ENCODE results near the gene PRKN. TPM values are rescaled to one million over a fixed set of nuclear protein-coding genes. Genes with fewer than 3 reads are reported as not detected.

Gene PRKN
- total RNA-seq, 2 donors from 2014 or later = 8.3 to 8.4 TPM

- no peaks in the 10 kb centered on the region for H3K4me1 Mint-ChIP-seq
- no peaks in the 10 kb centered on the region for H3K27me3 Mint-ChIP-seq
- no peak overlapping the region for H3K27ac Mint-ChIP-seq
- no peaks in the 10 kb centered on the region for H3K36me3 Mint-ChIP-seq (ENCODE audit: low read depth)
- no peaks in the 10 kb centered on the region for H3K9me3 ChIP-seq (ENCODE audit: control insufficient read depth, low read length, poor library complexity, severe bottlenecking)
- DNase-seq (no peak), ATAC-seq (no peak)
- H3K4me3 Mint-ChIP-seq = no peak overlapping the region
These were observed 1133.2 kb downstream of the PRKN start for GRCh38 chr6:161594412-161594811.

GRCh38 chr6:161590961-161591627 lies 1136.5 kb downstream of the PRKN start:
- H3K27me3 Mint-ChIP-seq = no peaks in the 10 kb centered on the region
- no peak for DNase-seq
- no peak for ATAC-seq
- H3K4me1 Mint-ChIP-seq = no peaks in the 10 kb centered on the region
- no peak overlapping the region for H3K4me3 Mint-ChIP-seq
- no peak overlapping the region for H3K27ac Mint-ChIP-seq
- no peaks in the 10 kb centered on the region for H3K36me3 Mint-ChIP-seq (ENCODE audit: low read depth)
- H3K9me3 ChIP-seq (ENCODE audit: control insufficient read depth, low read length, poor library complexity, severe bottlenecking) = no peaks in the 10 kb centered on the region

- Mint-ChIP-seq H3K36me3 (ENCODE audit: low read depth) (no peaks in the 10 kb centered on the region), H3K27ac (no peak overlapping the region), H3K4me3 (no peak overlapping the region), H3K27me3 (no peaks in the 10 kb centered on the region), H3K4me1 (no peaks in the 10 kb centered on the region)
- ATAC-seq = no peak
- no peaks in the 10 kb centered on the region for H3K9me3 ChIP-seq (ENCODE audit: control insufficient read depth, low read length, poor library complexity, severe bottlenecking)
- DNase-seq = no peak
These were observed 1140.7 kb downstream of the PRKN start for GRCh38 chr6:161586887-161587286.

DNA sequence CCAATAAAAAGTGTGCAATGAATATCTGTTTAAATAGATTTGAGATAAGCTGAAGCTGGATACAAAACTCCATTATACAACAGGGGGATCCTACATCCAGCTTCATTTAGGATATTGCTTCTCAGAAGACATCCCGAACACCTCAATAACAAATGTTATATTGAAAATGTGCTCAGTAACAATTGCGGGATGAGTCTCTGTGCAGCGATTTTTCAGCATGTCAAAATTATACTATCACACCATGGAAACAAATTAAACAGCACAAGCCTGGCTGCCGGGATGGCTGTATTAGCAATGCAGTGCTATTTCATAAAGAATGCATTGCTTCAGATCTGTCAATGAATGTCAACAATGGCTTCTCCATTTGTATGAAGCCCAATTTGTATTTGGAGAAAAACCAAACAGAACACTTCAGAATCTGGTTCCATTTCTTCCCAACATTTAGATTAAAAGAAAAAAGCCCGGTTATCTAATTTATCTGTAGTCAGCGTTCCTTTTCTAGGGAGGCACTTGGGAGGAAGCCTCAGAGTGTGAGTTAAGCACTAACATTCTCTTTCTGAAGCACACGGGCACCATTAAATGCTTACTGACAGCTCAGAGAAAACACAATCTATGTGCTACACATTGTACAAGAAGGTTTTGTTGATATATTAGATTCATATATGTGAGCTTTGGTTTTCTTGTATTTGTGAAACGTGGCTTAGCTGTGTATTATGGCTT lies 1142.8 kb downstream of the PRKN start:
- no peaks in the 10 kb centered on the region for H3K9me3 ChIP-seq (ENCODE audit: control insufficient read depth, low read length, poor library complexity, severe bottlenecking)
- Mint-ChIP-seq H3K36me3 (ENCODE audit: low read depth) (no peaks in the 10 kb centered on the region), H3K27ac (no peak overlapping the region), H3K27me3 (no peaks in the 10 kb centered on the region), H3K4me3 (no peak overlapping the region), H3K4me1 (no peaks in the 10 kb centered on the region)
- ATAC-seq (no peak), DNase-seq (no peak)

- H3K36me3 Mint-ChIP-seq (ENCODE audit: low read depth) = no peaks in the 10 kb centered on the region
These were observed 1143.5 kb downstream of the PRKN start for GRCh38 chr6:161584051-161584450.

DNA sequence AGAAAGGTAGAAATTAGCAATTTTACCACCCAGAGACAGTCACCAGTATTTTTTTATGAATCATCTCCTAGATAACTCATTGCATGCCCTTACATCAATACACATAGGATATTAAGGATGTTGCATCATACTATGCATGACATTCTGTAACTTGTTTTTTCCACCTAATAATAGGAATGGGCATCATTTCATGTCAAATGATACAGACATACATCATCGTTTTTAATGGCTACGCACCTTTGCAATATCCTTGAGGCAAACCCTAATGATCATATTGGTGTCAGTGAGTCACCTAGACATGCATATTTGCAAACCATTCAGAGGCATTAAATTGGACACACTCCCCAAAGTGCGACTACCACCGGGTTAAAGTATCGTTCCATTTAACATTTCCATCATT lies 1144.0 kb downstream of the PRKN start:
- no peak for ATAC-seq
- H3K4me1 Mint-ChIP-seq = no peaks in the 10 kb centered on the region
- DNase-seq = no peak
- no peak overlapping the region for H3K4me3 Mint-ChIP-seq
- no peaks in the 10 kb centered on the region for H3K36me3 Mint-ChIP-seq (ENCODE audit: low read depth)
- no peaks in the 10 kb centered on the region for H3K27me3 Mint-ChIP-seq
- H3K9me3 ChIP-seq (ENCODE audit: control insufficient read depth, low read length, poor library complexity, severe bottlenecking) = no peaks in the 10 kb centered on the region
- H3K27ac Mint-ChIP-seq = no peak overlapping the region

More at GRCh38 chr6:161584051-161584450, 1143.5 kb downstream of the PRKN start:
- Mint-ChIP-seq H3K4me3 (no peak overlapping the region), H3K27me3 (no peaks in the 10 kb centered on the region), H3K27ac (no peak overlapping the region), H3K4me1 (no peaks in the 10 kb centered on the region)
- DNase-seq = no peak
- no peak for ATAC-seq
- H3K9me3 ChIP-seq (ENCODE audit: control insufficient read depth, low read length, poor library complexity, severe bottlenecking) = no peaks in the 10 kb centered on the region

GRCh38 chr6:161578478-161578877 lies 1149.1 kb downstream of the PRKN start:
- DNase-seq (no peak), ATAC-seq (no peak)
- H3K9me3 ChIP-seq (ENCODE audit: control insufficient read depth, low read length, poor library complexity, severe bottlenecking) = no peaks in the 10 kb centered on the region
- H3K4me1 Mint-ChIP-seq = peaks cover 2% of the 10 kb centered on the region
- H3K27ac Mint-ChIP-seq = no peak overlapping the region
- no peaks in the 10 kb centered on the region for H3K36me3 Mint-ChIP-seq (ENCODE audit: low read depth)
- no peaks in the 10 kb centered on the region for H3K27me3 Mint-ChIP-seq
- no peak overlapping the region for H3K4me3 Mint-ChIP-seq

- Mint-ChIP-seq H3K4me3 (no peak overlapping the region), H3K4me1 (peaks cover 2% of the 10 kb centered on the region), H3K36me3 (ENCODE audit: low read depth) (no peaks in the 10 kb centered on the region), H3K27ac (no peak overlapping the region), H3K27me3 (no peaks in the 10 kb centered on the region)
- H3K9me3 ChIP-seq (ENCODE audit: control insufficient read depth, low read length, poor library complexity, severe bottlenecking) = no peaks in the 10 kb centered on the region
- no peak for ATAC-seq
- DNase-seq = no peak
These were observed 1151.9 kb downstream of the PRKN start for GRCh38 chr6:161575523-161576254.

DNA sequence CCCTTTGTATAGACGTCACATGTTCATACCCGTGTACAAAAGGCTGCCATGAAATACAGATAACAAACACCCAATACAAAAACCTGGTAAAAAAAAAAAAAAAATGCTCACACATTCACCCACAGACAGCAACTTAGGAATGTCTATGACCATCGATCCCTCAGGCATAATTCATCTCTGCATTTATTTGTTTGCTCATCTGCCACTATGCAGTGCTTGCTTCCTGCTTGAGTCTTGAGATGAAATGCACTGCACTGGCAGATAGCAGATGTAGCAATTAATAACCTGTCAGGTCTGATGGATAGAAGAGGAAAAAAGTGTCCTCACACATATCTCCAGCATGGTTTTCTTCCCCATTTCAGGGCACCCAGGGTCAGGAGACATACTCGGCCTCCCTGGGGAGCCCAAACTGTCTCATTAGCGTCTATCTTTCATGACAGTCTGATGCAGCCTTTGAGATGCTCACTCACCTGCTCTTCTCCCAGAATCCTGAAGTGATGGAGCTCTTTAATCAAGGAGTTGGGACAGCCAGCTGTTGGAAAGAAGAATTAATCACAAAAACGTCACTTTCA lies 1158.6 kb downstream of the PRKN start:
- H3K27me3 Mint-ChIP-seq = no peaks in the 10 kb centered on the region
- H3K4me3 Mint-ChIP-seq = no peak overlapping the region
- H3K4me1 Mint-ChIP-seq = no peaks in the 10 kb centered on the region
- no peaks in the 10 kb centered on the region for H3K36me3 Mint-ChIP-seq (ENCODE audit: low read depth)
- DNase-seq (no peak), ATAC-seq (no peak)
- no peaks in the 10 kb centered on the region for H3K9me3 ChIP-seq (ENCODE audit: control insufficient read depth, low read length, poor library complexity, severe bottlenecking)
- H3K27ac Mint-ChIP-seq = no peak overlapping the region

GRCh38 chr6:161564952-161565351 lies 1162.6 kb downstream of the PRKN start:
- Mint-ChIP-seq H3K4me3 (no peak overlapping the region), H3K27me3 (no peaks in the 10 kb centered on the region)
- no peak for DNase-seq

GRCh38 chr6:161561908-161562307 lies 1165.7 kb downstream of the PRKN start:
- H3K27me3 Mint-ChIP-seq = no peaks in the 10 kb centered on the region
- H3K36me3 Mint-ChIP-seq (ENCODE audit: low read depth) = no peaks in the 10 kb centered on the region
- no peak overlapping the region for H3K27ac Mint-ChIP-seq
- no peaks in the 10 kb centered on the region for H3K9me3 ChIP-seq (ENCODE audit: control insufficient read depth, low read length, poor library complexity, severe bottlenecking)
- no peaks in the 10 kb centered on the region for H3K4me1 Mint-ChIP-seq
- no peak overlapping the region for H3K4me3 Mint-ChIP-seq
- ATAC-seq (no peak), DNase-seq (no peak)

More at GRCh38 chr6:161564952-161565351, 1162.6 kb downstream of the PRKN start:
- ATAC-seq = no peak
- Mint-ChIP-seq H3K27ac (no peak overlapping the region), H3K36me3 (ENCODE audit: low read depth) (no peaks in the 10 kb centered on the region), H3K4me1 (no peaks in the 10 kb centered on the region)
- no peaks in the 10 kb centered on the region for H3K9me3 ChIP-seq (ENCODE audit: control insufficient read depth, low read length, poor library complexity, severe bottlenecking)

- H3K4me3 Mint-ChIP-seq = no peak overlapping the region
- no peaks in the 10 kb centered on the region for H3K27me3 Mint-ChIP-seq
- no peaks in the 10 kb centered on the region for H3K4me1 Mint-ChIP-seq
- H3K9me3 ChIP-seq (ENCODE audit: control insufficient read depth, low read length, poor library complexity, severe bottlenecking) = peaks cover 5% of the 10 kb centered on the region
- ATAC-seq (no peak), DNase-seq (no peak)
- H3K27ac Mint-ChIP-seq = no peak overlapping the region
- peaks cover 2% of the 10 kb centered on the region for H3K36me3 Mint-ChIP-seq (ENCODE audit: low read depth)
These were observed 1170.0 kb downstream of the PRKN start for GRCh38 chr6:161557333-161558107.

DNA sequence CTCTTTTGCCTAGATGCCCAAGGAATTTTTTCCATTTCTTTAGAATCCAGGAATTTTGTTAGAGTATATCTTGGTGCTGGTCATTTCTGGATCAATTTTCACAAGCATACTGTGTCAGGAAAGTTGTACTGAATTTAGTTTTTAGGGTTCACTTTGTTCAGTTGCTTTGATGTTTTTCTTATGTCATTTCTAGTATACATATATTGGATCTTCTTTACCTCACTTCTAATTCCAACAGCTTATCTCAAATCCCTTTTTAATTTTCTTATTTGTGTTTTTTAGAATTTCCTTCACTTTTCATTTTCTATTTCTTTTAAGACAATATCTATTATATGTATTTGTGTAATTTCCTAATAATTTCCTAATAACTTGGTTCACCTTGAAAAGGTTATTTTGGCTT lies 1172.7 kb downstream of the PRKN start:
- Mint-ChIP-seq H3K27me3 (no peaks in the 10 kb centered on the region), H3K4me1 (peaks cover 3% of the 10 kb centered on the region), H3K4me3 (no peak overlapping the region), H3K36me3 (ENCODE audit: low read depth) (peaks cover 4% of the 10 kb centered on the region), H3K27ac (no peak overlapping the region)
- H3K9me3 ChIP-seq (ENCODE audit: control insufficient read depth, low read length, poor library complexity, severe bottlenecking) = peaks cover 5% of the 10 kb centered on the region
- no peak for ATAC-seq
- no peak for DNase-seq

Data from T-helper 17 cell (primary cell).